Measurements from ENCODE around the gene C9orf43. TPM values are rescaled to one million over a fixed set of nuclear protein-coding genes. Genes with fewer than 3 reads are reported as not detected.

The C9orf43 gene
- total RNA-seq, 1 donor from 2014 or later = 0.16 TPM

Other genes starting within 250 kb of the C9orf43 start
- gene FKBP15, start 189.5 kb upstream of the C9orf43 start, total RNA-seq = 17.9 TPM
- gene SLC31A1, start 189.2 kb upstream of the C9orf43 start, total RNA-seq = 9.6 TPM
- 35.1 TPM for gene CDC26, start 135.2 kb upstream of the C9orf43 start, total RNA-seq
- gene PRPF4, start 135.1 kb upstream of the C9orf43 start, total RNA-seq = 10.5 TPM
- gene RNF183, start 107.4 kb upstream of the C9orf43 start, total RNA-seq = not detected
- gene WDR31, start 70.5 kb upstream of the C9orf43 start, total RNA-seq = 10.9 TPM
- 1.7 TPM for gene BSPRY, start 61.2 kb upstream of the C9orf43 start, total RNA-seq
- 14.3 TPM for gene HDHD3, start 33.8 kb upstream of the C9orf43 start, total RNA-seq
- gene ALAD, start 9.5 kb upstream of the C9orf43 start, total RNA-seq = 68.2 TPM
- gene POLE3, start 72 bp upstream of the C9orf43 start, total RNA-seq = 16.9 TPM
- 233 TPM for gene RGS3, start 53.0 kb downstream of the C9orf43 start, total RNA-seq